Astrocyte (in vitro differentiated cells and primary cell): Measurements from ENCODE around the gene BBX. TPM values are rescaled to one million over a fixed set of nuclear protein-coding genes. Genes with fewer than 3 reads are reported as not detected.
A peak's percentile ranks its signal among the peaks of the same experiment; 100 is the strongest.

Source experiments
- DNase-seq: peaks from one replicate; pipeline ENCODE4 v3.0.0-alpha.2; 2010; ENCODE audit warnings: low read depth
- FAIRE-seq: peaks from 2 replicates; lab custom pipeline; 2011; peaks lifted over from hg19 to GRCh38; lab: Jason Lieb, UNC
- H2AFZ ChIP-seq: 2 replicates; pipeline ENCODE4 v1.6.0; 2012; ENCODE audit warnings: low read depth, low read length, inconsistent platforms
- H3K27ac ChIP-seq: 2 replicates; pipeline ENCODE4 v1.5.1; 2011; ENCODE audit warnings: low read depth, low read length, inconsistent platforms
- H3K27me3 ChIP-seq: 2 replicates; pipeline ENCODE4 v1.6.0; 2011; ENCODE audit warnings: low read length, inconsistent platforms; ENCODE audit not compliant: insufficient read depth
- H3K36me3 ChIP-seq: 2 replicates; pipeline ENCODE4 v1.5.1; 2011; ENCODE audit warnings: low read length, inconsistent platforms; ENCODE audit not compliant: insufficient read depth
- H3K4me1 ChIP-seq: 2 replicates; pipeline ENCODE4 v1.5.1; 2011; ENCODE audit warnings: low read length, inconsistent platforms; ENCODE audit not compliant: insufficient read depth
- H3K4me2 ChIP-seq: 2 replicates; pipeline ENCODE4 v1.6.0; 2012; ENCODE audit warnings: low read length, inconsistent platforms
- H3K4me3 ChIP-seq: 2 replicates; pipeline ENCODE4 v1.5.1; 2011; ENCODE audit warnings: low read depth, mild to moderate bottlenecking, low read length, inconsistent platforms; ENCODE audit not compliant: insufficient read depth
- H3K79me2 ChIP-seq: 2 replicates; pipeline ENCODE4 v1.6.0; 2012; ENCODE audit warnings: mild to moderate bottlenecking, low read length, inconsistent platforms; ENCODE audit not compliant: insufficient read depth
- H3K9ac ChIP-seq: 2 replicates; pipeline ENCODE4 v1.6.0; 2012; ENCODE audit warnings: mild to moderate bottlenecking, low read length, inconsistent platforms
- H3K9me3 ChIP-seq: 2 replicates; pipeline ENCODE4 v1.5.1; 2012; ENCODE audit warnings: low read depth, mild to moderate bottlenecking, low read length, inconsistent platforms; ENCODE audit not compliant: insufficient read depth
- H4K20me1 ChIP-seq: 2 replicates; pipeline ENCODE4 v1.6.0; 2012; ENCODE audit warnings: low read length, inconsistent platforms; ENCODE audit not compliant: insufficient read depth
- H3K27ac Mint-ChIP-seq: one replicate; pipeline ENCODE4 v1.8.0; 2021; ENCODE audit warnings: mild to moderate bottlenecking, mixed read lengths; ENCODE audit not compliant: unreplicated experiment
- H3K27me3 Mint-ChIP-seq: one replicate; pipeline ENCODE4 v1.8.0; 2021; ENCODE audit warnings: low read depth, mixed read lengths; ENCODE audit not compliant: unreplicated experiment
- H3K36me3 Mint-ChIP-seq: one replicate; pipeline ENCODE4 v1.8.0; 2021; ENCODE audit warnings: low read depth, mixed read lengths; ENCODE audit not compliant: unreplicated experiment
- H3K4me1 Mint-ChIP-seq: one replicate; pipeline ENCODE4 v1.8.0; 2021; ENCODE audit warnings: low read depth, mixed read lengths; ENCODE audit not compliant: unreplicated experiment
- H3K4me3 Mint-ChIP-seq: one replicate; pipeline ENCODE4 v1.8.0; 2021; ENCODE audit warnings: mild to moderate bottlenecking, moderate library complexity, mixed read lengths; ENCODE audit not compliant: unreplicated experiment
- H3K9me3 Mint-ChIP-seq: one replicate; pipeline ENCODE4 v1.8.0; 2021; ENCODE audit warnings: mild to moderate bottlenecking, mixed read lengths; ENCODE audit not compliant: unreplicated experiment
- EZH2 ChIP-seq: IDR thresholded peaks from 2 replicates; pipeline ENCODE4 v1.6.1; 2012; ENCODE audit warnings: mild to moderate bottlenecking, low read length, inconsistent platforms; ENCODE audit not compliant: insufficient read depth
- total RNA-seq: library from RNA; stranded (reverse); gene quantifications from 2 replicates; pipeline ENCODE4 v1.2.1, GENCODE V29; 2021
- TF ChIP-seq, protein P1 (sequence below): IDR thresholded peaks from 2 replicates; pipeline ENCODE4 v1.5.1; 2011; ENCODE audit warnings: low read depth, mild to moderate bottlenecking, inconsistent platforms, low read length, moderate library complexity; ENCODE audit not compliant: insufficient read depth

Gene BBX
- total RNA-seq, 1 donor from 2014 or later, result 91.6 TPM

GRCh38 chr3:107752202-107752990 is 229.6 kb downstream of the BBX start:
- no peaks in the 10 kb centered on the region for H3K27me3 Mint-ChIP-seq
- H3K4me1 ChIP-seq, result no peaks in the 10 kb centered on the region
- H3K36me3 Mint-ChIP-seq, result no peaks in the 10 kb centered on the region
- H3K27ac ChIP-seq, result no peak overlapping the region
- no peaks in the 10 kb centered on the region for H3K9me3 Mint-ChIP-seq
- H4K20me1 ChIP-seq, result no peaks in the 10 kb centered on the region
- H3K4me1 Mint-ChIP-seq, result peaks cover 2% of the 10 kb centered on the region
- H3K4me3 ChIP-seq, result no peak overlapping the region
- no peak overlapping the region for H3K27ac Mint-ChIP-seq
- FAIRE-seq, result no peak
- H3K36me3 ChIP-seq, result no peaks in the 10 kb centered on the region
- TF ChIP-seq, protein P1, sequence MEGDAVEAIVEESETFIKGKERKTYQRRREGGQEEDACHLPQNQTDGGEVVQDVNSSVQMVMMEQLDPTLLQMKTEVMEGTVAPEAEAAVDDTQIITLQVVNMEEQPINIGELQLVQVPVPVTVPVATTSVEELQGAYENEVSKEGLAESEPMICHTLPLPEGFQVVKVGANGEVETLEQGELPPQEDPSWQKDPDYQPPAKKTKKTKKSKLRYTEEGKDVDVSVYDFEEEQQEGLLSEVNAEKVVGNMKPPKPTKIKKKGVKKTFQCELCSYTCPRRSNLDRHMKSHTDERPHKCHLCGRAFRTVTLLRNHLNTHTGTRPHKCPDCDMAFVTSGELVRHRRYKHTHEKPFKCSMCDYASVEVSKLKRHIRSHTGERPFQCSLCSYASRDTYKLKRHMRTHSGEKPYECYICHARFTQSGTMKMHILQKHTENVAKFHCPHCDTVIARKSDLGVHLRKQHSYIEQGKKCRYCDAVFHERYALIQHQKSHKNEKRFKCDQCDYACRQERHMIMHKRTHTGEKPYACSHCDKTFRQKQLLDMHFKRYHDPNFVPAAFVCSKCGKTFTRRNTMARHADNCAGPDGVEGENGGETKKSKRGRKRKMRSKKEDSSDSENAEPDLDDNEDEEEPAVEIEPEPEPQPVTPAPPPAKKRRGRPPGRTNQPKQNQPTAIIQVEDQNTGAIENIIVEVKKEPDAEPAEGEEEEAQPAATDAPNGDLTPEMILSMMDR, result peak; percentile 43
- no peak for TF ChIP-seq EZH2
- H3K27me3 ChIP-seq, result no peaks in the 10 kb centered on the region
- no peak overlapping the region for H3K4me2 ChIP-seq
- H3K9me3 ChIP-seq, result no peaks in the 10 kb centered on the region
- H3K4me3 Mint-ChIP-seq, result no peak overlapping the region
- no peak overlapping the region for H3K9ac ChIP-seq
- no peaks in the 10 kb centered on the region for H3K79me2 ChIP-seq
- no peak overlapping the region for H2AFZ ChIP-seq
- DNase-seq, result peak; percentile 9

- H3K4me1 Mint-ChIP-seq, result peaks cover 2% of the 10 kb centered on the region
- H3K27me3 Mint-ChIP-seq, result no peaks in the 10 kb centered on the region
- H4K20me1 ChIP-seq, result no peaks in the 10 kb centered on the region
- H3K79me2 ChIP-seq, result no peaks in the 10 kb centered on the region
- H3K27ac Mint-ChIP-seq, result no peak overlapping the region
- no peak for FAIRE-seq
- H3K36me3 Mint-ChIP-seq, result no peaks in the 10 kb centered on the region
- H3K27ac ChIP-seq, result no peak overlapping the region
- no peak overlapping the region for H3K9ac ChIP-seq
- TF ChIP-seq, protein P1, result peak; percentile 42
- TF ChIP-seq EZH2, result no peak
- peak; percentile 10 for DNase-seq
- H3K4me1 ChIP-seq, result no peaks in the 10 kb centered on the region
- H2AFZ ChIP-seq, result no peak overlapping the region
- H3K4me3 Mint-ChIP-seq, result no peak overlapping the region
- no peaks in the 10 kb centered on the region for H3K27me3 ChIP-seq
- H3K4me2 ChIP-seq, result no peak overlapping the region
- no peaks in the 10 kb centered on the region for H3K9me3 Mint-ChIP-seq
- H3K4me3 ChIP-seq, result no peak overlapping the region
- no peaks in the 10 kb centered on the region for H3K9me3 ChIP-seq
- no peaks in the 10 kb centered on the region for H3K36me3 ChIP-seq
These were observed 230.7 kb downstream of the BBX start for GRCh38 chr3:107753494-107753893.

- Histone ChIP-seq H3K4me2 (no peak overlapping the region), H3K36me3 (no peaks in the 10 kb centered on the region), H3K9ac (no peak overlapping the region), H3K27ac (no peak overlapping the region), H3K4me1 (no peaks in the 10 kb centered on the region), H3K27me3 (no peaks in the 10 kb centered on the region), H2AFZ (no peak overlapping the region), H3K79me2 (no peaks in the 10 kb centered on the region), H4K20me1 (no peaks in the 10 kb centered on the region), H3K9me3 (no peaks in the 10 kb centered on the region), H3K4me3 (no peak overlapping the region)
- Mint-ChIP-seq H3K9me3 (no peaks in the 10 kb centered on the region), H3K4me1 (peaks cover 2% of the 10 kb centered on the region), H3K27ac (no peak overlapping the region), H3K4me3 (no peak overlapping the region), H3K36me3 (no peaks in the 10 kb centered on the region), H3K27me3 (no peaks in the 10 kb centered on the region)
- DNase-seq (no peak), FAIRE-seq (no peak)
- TF ChIP-seq, protein P1, result no peak
- no peak for TF ChIP-seq EZH2
These were observed 231.2 kb downstream of the BBX start for GRCh38 chr3:107753976-107754375.
